ENCODE results near the gene NPHS2. TPM values are rescaled to one million over a fixed set of nuclear protein-coding genes. Genes with fewer than 3 reads are reported as not detected.

NPHS2 gene
- total RNA-seq, 4 donors from 2014 or later = not detected

DNA sequence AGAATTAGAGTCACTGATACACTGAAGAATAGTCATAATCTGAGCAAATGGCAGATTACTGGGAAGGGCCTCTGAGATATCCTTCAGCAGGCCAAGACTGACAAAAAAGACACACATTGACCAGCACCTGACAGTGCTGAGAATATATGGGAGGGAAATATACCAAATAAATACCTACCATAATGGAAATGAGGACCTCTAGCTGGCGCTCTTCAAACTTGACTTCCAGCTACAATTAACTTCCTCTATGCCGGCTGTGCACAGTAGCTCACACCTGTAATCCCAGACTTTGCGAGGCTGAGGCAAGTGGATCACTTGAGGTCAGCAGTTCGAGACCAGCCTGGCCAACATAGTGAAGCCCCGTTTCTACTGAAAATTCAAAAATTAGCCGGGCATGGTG, 69.5 kb downstream of the NPHS2 start:
- Histone ChIP-seq H3K27me3 (no peaks in the 10 kb centered on the region), H3K4me3 (no peak overlapping the region), H3K27ac (replicated peaks in 1 of 4) (no peak overlapping the region), H3K36me3 (no peaks in the 10 kb centered on the region), H3K9me3 (no peaks in the 10 kb centered on the region), H3K4me1 (no peaks in the 10 kb centered on the region)
- WGBS = 86% methylated on average over 6 of the region's 6 CpGs
- no peak for TF ChIP-seq POLR2A (IDR thresholded peaks at IDR 0.05; ENCODE audit: low read depth)
- no peak for TF ChIP-seq CTCF (IDR thresholded peaks at IDR 0.05)
- no peak for TF ChIP-seq POLR2AphosphoS5 (IDR thresholded peaks at IDR 0.05)
- no peak for TF ChIP-seq EP300 (IDR thresholded peaks at IDR 0.05)
- intact Hi-C loops (cut with DNase I) = no loop called here
- no peak for DNase-seq (ENCODE audit: extremely low spot score)

Small RNA genes lying within 50 kb of the gene (small RNA-seq; reads per million reads assigned to genes)
- 0 reads per million in 3 donors for gene RNU5F-2P

Other genes with a start within 250 kb of the NPHS2 start
- 1 to 10 TPM in 1 of 4 donors, not detected in 3; 2.5 TPM for gene AXDND1, start 210.0 kb downstream of the NPHS2 start, total RNA-seq
- under 1 TPM in 2 of 4 donors, not detected in 2; 0.06 to 0.17 TPM for gene TDRD5, start 15.9 kb upstream of the NPHS2 start, total RNA-seq
- gene FAM163A, start 167.3 kb upstream of the NPHS2 start, total RNA-seq = under 1 TPM; under 0.01 to 0.50 (median 0.24) TPM

Measured in esophagus muscularis mucosa (tissue), 4 donors.